Measurements from ENCODE around the gene TNFSF8.

Gene TNFSF8, protein sequence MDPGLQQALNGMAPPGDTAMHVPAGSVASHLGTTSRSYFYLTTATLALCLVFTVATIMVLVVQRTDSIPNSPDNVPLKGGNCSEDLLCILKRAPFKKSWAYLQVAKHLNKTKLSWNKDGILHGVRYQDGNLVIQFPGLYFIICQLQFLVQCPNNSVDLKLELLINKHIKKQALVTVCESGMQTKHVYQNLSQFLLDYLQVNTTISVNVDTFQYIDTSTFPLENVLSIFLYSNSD

DNA sequence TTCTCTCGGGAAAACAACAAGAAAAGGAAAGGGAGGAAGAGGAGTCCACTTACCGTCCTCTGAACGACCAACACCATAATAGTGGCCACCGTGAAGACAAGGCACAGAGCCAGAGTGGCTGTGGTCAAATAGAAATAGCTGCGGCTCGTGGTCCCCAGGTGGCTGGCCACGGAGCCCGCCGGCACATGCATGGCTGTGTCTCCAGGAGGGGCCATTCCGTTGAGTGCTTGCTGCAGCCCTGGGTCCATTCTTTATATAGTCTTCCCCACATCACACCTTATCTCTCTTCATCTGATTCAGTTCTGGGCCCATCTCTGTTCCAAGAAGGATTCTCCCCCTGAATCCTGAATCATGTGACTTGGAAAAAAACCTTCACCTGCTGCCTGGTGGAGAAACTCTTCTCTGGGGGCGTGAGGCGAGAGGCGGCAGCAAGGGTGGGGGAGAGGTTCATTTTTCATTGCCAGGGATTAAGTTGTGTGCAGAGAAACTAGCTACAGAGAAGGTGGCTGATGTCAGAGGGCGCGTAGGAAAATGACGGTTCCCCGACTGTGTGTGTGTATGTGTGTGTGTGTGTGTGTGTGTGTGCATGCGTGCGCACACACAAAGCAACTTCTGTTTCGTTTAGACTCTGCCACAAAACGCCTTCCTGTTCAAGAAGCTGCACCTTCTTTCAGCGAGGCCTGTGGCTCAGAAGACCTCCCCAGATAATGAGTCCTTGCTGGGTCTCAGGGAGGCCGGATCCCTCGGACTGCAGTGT lies at the start of gene TNFSF8:
Gene TNFSF8, minus strand, starts transcription at position 536 of the 757 bp plus-strand sequence. Its CDS starts 288 bp downstream, at position 248.
- DNase-seq (ENCODE audit: low spot score): no peak

DNA sequence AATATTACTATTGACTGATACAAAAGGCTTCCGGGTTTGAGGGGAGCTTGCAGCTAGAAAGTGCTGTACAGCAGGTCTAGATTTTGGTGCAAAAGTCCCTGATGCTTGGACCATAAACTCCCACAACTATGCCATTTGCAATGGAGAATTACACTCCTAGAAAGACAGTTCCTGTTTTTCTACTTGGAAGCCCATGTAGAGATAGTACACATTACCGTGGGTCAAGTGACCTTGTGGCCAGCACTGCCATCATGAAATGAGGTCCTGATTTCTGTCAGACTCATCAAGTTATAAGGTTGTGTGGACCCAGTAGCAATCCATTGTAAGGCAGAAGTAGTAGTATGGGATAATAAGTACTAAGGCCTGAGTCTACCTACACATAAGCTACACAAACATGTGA lies 42.8 kb upstream of the TNFSF8 start:
- DNase-seq (ENCODE audit: low spot score): no peak

DNA sequence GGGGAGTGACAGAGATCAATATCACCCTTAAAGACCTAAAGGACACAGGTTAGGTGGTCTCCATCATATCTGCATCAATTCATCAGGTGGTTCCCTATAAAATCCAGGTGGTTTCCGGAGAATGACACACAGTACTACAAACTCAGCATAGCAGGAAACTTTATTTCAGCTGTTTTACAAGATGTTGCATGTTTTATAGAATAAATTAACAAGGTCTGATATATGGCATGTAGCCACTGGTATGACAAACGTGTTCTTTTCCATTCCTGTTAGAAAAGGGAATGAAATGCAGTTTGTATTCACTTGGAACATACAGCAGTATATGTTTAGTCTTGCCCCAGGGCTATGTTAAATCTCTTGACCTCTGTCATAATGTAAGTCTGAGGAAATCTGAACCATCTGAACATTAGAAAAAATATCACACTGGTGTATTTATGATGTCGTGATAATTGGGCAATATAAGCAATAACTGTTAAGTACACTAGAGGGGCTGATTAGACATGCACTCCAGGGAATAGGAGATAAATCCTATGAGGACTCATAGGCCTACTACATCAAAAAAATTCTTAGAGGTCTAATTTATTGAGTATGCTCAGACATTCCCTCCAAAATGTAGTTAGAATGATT lies 42.2 kb upstream of the TNFSF8 start:
- no peak for DNase-seq (ENCODE audit: low spot score)

GRCh38 chr9:114969269-114969668 lies 38.9 kb upstream of the TNFSF8 start:
- DNase-seq (ENCODE audit: low spot score): no peak

- peak; percentile 36 for DNase-seq (ENCODE audit: low spot score)
Observed at GRCh38 chr9:114968671-114969070, 38.3 kb upstream of the TNFSF8 start.

- no peak for DNase-seq (ENCODE audit: low spot score)
Observed at GRCh38 chr9:114965564-114965963, 35.2 kb upstream of the TNFSF8 start.

DNA sequence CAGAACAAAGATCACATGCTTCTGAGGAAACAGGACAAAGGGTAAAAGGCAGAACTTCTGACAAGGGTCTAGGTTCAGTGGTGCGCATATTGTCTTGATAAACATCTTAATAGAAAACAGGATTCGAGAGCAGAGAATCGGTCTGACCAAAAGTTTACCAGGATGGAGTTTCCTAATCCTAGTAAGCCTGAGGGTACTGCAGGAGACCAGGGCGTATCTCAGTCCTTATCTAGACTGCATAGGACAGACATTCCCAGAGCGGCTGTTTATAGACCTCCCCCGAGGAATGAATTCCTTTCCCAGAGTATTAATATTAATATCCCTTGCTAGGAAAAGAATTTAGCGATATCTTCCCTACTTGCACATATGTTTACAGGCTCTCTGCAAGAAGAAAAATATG lies 32.4 kb upstream of the TNFSF8 start:
- no peak for DNase-seq (ENCODE audit: low spot score)

- DNase-seq (ENCODE audit: low spot score): no peak
Observed at GRCh38 chr9:114960276-114960675, 29.9 kb upstream of the TNFSF8 start.

DNA sequence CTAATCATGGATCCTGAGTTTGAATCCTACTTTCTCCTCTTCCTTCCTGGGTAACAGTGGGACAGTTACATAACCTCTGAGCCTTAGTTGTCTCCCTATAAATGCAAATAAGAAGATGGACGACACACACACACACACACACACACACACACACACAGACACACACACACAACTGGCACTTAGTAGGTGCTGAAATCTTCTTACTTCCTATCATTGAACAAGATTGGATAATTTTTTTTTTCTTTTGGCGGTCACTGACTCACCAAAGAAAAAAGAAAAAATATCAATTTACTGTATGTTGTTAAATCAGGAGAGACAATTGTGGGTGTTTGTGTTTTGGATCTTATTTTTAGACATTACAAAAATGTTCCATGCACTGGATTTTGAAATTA lies 28.4 kb upstream of the TNFSF8 start:
- DNase-seq (ENCODE audit: low spot score): no peak

DNA sequence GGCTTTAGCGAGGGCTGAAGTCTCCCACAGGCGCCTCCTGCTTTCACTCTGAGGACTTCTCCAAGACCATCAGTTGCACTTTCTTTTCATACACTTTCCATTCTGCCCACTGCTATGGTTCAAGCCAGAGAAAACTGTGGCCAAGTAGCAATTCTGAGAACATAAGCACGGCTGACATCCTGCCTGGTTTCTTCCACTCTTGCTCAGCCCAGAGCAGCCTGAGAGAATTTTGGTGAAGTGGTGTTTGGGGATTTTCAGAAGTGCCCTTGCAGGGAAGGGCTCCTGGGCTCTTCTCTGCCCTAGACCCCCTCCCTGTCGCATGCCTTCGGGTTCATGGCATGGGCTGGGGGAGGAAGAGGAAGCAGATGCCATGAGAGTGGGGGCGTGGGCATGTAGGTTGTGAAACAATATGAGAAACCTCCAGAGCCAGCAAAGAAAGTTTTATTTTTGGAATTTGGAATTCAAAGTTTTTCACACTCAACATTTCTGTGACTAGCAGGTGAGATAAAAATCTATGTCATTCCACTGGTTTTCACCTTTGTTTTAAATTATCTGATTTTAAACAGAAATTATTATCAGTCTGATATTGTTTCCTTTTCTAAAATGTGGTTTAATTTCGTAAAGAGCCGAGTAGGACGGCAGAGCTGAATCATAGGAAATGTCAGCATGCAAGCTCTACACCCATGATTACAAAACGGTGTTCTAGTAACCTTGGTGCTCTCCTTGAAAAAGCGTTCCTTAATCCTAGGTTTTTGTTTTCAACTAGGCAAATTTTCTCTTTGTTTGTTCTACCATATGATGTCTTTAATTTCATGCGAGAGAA lies 27.8 kb upstream of the TNFSF8 start:
- DNase-seq (ENCODE audit: low spot score): peak; percentile 17

DNA sequence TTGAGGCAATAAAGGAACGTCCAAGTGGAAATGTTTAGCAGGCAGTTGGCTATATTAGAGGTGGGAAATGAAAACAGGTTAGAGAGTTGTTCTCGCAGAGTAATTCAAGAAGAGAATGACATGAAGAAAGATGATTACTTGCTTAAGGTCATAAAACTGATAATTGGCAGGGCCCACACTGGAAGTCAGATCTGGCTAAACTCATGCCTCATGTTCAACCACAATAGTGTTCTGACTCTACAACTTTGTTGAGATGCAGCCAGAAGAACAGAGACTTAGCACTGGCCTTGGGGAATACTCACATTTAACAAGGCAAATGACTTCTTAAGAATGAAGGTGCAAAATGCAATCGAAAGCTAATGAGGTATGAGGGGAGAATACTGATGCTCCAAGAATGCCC lies 27.2 kb upstream of the TNFSF8 start:
- DNase-seq (ENCODE audit: low spot score): no peak

- DNase-seq (ENCODE audit: low spot score): no peak
Observed at GRCh38 chr9:114954956-114955582, 24.7 kb upstream of the TNFSF8 start.

GRCh38 chr9:114953959-114954358 lies 23.6 kb upstream of the TNFSF8 start:
- DNase-seq (ENCODE audit: low spot score): peak; percentile 91

GRCh38 chr9:114953046-114953445 lies 22.7 kb upstream of the TNFSF8 start:
- DNase-seq (ENCODE audit: low spot score): no peak

DNA sequence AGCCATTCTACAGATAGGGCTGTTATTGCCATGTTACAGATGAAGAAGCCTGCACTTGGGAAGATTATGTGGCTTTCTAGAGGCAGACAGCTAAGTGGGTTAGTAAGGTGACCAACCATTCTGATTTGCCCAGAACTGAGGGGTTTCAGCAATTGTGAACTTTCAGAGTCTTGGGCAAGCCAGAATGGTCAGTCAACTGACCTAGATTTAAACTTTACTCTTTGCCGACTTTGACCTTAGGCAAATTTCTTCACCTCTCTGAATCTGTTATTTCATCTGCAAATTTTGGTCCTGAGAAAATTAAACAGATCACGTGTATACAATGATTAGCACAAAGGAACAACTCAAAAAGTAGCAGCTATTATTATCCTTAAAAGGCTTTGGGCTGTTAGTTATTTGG lies 20.4 kb upstream of the TNFSF8 start:
- DNase-seq (ENCODE audit: low spot score): no peak

DNA sequence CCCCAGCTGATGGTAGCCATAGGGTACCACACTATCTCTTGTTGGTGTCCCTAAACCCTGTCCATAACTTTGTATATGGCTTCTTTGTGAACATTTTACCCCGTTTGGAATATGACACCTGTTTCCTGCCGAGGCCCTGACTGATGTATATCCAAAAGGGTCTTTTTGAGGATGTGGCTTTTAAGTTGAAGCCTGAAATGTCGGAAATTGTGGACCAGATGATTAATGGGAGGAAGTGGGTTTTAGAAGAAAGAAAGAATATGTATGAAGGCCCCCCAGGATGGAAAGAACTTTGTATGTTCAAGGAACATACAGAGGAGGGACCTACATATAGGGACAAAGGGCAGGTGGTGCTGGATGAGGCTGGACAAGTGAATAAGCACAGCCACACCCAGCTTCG lies 16.7 kb upstream of the TNFSF8 start:
- DNase-seq (ENCODE audit: low spot score): no peak

DNA sequence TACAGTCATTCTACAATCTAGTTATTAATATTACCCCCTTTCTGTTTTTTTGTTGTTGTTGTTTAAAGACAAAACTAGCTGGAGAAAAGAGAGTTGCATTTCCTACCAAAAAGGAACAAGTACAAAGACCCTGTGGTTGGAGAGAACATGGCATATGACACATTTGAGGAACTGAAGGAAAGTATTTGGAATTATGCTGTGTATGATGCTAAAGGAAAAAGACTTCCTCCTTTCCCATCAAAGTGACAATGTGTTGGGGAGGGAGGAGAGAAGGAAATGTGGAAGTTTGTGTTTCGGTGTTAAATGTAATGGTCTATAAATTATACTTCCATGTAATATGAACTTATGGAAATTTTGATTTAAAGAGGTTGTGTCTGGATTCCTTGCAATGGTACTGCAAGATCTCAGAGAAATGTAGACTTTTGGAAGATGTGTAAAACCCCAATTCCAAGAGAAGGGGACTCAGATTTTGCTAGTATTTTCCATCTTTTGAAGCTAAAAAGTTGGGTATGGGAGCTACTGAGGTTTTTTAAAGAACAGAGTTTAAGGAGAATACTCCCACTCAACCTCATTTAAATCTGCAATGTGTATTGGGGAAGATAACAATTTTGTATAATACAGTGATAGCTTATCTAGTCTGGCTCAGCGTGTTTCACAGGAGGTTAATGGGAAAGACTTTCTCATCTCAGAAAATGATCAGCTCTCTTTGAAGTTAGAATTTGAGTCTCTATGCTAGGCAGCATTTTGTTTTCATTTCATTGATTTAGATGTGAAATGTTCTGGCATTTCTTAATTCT lies 15.4 kb upstream of the TNFSF8 start:
- DNase-seq (ENCODE audit: low spot score): no peak

- DNase-seq (ENCODE audit: low spot score): no peak
Observed at GRCh38 chr9:114941376-114941775, 11.0 kb upstream of the TNFSF8 start.

- DNase-seq (ENCODE audit: low spot score): no peak
Observed at GRCh38 chr9:114938687-114939575, 8.5 kb upstream of the TNFSF8 start.

DNA sequence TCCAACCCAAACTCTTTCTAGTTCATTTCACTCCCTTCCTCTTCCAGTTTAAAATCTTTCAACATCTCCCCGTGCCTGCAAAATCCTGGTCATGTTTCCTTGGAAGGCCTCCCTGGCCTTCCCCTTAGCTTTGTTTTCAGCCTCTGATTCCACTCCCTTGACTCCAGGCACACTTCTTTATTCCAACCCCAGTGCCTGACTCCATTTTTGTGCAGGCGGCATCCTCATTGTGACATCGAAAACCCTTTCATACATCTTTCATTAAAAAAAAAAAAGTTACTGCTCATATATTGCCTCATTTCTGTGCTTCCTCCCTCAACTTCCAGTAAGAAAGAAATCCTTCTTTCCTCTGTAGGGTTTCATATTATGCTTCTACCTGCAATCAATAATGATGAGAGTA lies 7.1 kb upstream of the TNFSF8 start:
- no peak for DNase-seq (ENCODE audit: low spot score)

Data from AG20443 (cell line).